ENCODE results near the gene UBR4.

Gene UBR4

DNA sequence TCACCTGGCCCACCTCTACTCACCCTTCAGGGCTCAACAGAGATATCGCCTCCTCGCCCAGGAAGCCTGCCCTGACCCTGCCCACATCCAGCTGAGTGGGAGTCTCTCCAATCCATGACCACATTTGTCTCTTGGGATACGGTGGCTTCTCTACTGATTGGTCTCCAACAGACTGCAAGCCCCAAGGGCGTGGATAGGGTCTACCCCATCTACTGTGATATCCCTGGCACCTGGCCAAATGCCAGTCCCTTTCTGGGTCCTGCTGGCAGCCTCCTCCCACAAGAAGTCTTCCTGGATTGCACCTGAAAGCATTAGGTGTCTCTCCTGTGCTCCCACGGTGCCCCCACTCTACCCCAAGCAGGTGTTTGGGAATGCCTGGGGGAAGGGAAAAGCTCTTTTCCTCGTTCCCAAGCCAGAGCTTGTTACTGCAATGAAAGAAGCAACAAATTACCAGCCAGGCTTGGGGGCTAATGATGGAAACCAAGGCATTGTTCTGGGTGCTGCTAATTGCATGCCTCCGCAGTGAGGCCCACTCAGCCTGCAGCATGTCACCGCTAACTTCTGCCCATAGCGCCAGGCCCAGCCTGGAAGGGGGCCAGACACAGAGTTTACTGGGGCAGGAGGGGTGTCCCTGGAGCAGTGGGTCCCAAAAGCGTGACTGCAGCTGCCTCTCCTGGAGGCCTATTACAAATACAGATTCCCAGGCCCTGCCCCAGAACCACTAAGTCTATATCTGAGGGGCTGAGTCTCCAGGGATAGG, 162.9 kb downstream of the UBR4 start:
- no peak for DNase-seq

DNA sequence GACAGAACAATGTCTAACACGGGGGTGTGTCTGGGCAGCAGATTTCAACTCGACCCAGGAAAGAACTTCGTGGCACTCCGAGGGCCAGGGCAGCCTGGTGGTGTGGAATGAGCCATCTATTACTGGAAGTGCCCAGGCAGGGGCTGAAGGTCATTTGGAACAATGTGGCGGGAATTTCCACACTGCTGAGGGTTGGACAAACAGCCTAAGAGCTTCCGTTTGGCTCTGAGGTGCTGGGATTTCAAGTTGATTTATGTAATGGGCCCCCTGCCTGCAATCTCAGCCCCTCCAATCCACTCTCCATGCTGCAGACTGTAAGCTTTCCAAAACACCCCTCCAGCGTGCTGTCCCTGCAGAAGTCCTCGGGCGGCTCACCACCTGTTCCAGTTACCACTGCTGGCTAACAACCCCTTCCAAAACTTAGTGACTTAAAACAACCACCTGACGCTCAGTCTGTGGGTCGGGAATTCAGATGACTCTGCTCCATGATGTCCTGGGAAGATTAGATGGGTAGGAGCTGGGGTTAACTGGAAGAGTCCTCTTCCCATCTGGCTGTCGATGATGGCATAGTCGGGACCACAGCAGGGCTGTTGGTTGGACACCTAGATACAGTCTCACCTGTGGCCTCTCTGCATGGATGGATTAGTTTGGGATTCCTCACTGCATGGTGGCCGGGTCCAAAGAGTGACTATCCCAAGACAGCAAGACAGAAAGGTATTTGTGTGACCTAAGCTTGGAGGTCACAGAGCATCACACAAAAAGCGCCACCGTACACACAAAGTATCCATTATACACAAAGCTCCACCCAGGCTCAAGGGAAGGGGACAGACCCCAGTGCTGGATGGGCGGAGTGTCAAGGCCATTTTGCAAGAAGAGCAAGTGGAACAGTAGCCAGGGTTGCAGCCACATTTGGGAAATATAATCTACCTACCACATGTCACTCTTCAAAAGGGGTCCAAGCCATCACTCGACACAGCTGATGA, 163.9 kb downstream of the UBR4 start:
- DNase-seq, result no peak

DNA sequence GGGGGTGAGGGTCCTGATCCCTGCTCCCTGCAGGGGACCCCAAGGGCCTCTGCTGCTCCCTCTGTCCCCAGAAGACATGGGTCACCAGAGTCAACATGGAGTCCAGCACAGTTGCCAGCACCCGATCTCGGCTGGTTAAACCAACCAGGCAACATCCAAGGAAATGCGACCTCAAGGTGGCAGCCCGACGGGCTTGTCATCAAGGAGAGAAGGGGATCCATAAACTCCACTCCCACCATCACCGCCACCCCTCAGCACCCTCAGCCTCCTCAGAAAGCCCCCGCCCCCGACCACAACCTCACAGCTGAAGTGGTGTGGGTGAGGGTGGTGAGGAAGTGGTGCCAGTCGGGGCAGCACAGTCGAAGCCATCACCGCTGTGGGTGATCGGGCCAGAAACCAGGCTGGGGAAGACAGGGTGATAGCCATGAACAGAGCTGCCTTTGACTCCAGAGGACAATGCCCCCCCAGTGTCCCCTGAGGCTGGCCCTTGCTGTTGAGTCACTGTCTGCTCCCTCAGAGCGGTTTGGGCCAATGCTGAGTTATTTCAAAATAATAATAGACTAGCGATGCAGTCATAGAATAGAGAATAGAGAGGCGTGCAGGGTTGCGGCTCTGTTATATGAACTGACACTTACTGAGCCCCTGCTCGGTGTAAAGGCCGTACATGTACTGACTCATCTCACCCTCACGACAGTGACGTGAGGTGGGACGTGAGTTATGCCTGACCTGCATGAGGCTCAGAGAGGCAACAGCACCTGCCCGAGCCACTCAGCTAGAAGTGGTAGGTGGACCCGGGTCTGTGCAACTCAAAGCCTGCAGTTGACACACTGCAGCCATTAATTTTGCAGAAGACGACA, 164.9 kb downstream of the UBR4 start:
- DNase-seq, result no peak

GRCh38 chr1:19044471-19044870, 165.6 kb downstream of the UBR4 start:
- DNase-seq, result no peak

DNA sequence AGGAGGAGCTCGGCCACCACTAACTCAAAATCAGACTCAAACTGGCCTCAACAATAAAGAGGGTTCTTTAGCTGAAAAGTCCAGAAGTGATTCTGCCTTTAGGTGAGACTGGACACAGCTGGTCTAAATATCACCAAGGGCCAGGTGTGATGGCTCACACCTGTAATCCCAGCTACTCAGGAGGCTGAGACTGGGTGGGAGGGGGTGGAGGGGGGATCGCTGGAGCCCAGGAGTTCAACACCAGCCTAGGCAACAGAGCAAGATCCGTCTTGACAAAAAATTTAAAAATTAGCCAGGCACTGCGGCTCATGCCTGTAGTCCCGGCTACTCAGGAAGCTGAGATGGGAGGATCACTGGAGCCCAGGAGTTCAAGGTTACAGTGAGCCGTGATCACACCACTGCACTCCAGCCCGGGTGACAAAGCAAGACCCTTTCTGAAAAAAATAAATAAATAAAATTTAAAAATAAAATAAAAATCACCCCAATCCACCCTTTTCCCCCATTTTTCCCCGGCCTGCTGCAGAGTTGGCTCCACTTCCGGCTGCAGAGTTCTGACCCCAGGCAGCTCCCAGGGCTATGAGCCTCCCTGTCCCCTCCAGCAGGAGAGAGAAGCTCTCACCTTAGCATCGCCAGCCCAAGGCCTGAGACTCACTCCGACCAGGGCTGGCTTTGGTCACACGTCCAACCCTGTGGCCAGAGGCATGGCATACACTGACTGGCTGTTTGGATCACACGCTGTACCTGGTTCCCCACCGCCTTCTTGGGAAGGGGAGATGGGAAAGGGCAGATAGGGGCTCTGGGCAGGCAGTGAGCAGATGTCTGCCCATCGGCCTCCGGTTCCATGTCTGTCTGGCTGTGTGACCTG, 166.3 kb downstream of the UBR4 start:
- DNase-seq, result no peak

DNA sequence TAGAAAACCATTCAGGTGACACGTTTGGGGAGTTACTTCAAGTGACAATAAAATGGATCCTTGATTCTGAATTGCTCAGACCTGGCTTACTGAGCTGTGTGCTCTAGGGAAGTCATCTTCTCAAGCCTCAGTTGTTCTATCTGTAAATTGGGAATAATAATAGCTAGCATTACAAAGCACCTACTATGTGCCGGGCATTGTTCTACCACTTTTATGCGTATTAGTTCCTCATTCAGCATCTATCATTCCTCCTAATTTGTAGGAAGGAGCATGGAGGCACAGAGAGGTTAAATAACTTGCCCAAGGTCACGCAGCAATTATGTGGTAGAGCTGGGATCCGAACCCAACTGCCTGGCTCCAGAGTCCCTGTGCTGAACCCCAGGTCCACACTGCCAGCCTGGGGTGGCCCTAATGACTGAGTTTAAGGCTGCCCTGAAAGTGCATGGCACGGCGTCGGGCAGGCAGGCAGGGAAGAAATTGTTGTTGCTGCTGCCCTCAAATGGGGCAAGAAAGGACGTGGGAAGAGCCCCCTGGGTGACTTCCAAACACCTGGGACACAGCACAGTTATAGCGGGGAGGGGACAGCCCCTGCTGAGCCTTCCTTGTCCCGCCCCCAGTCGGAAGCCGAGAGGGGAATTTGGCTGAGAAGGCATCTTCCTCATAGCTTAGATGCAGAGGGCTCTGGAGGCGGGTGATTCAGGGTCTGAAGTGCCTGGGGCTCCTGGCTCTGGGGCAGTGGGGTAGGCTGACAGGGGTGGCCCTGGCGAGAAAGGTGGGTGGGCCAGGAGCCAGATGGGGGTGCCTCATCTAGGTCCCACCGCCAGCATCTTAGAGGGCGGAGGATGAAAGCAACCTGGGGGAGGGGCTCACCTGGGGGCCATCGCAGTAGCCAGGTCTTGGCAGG, 167.1 kb downstream of the UBR4 start:
- no peak for DNase-seq

DNA sequence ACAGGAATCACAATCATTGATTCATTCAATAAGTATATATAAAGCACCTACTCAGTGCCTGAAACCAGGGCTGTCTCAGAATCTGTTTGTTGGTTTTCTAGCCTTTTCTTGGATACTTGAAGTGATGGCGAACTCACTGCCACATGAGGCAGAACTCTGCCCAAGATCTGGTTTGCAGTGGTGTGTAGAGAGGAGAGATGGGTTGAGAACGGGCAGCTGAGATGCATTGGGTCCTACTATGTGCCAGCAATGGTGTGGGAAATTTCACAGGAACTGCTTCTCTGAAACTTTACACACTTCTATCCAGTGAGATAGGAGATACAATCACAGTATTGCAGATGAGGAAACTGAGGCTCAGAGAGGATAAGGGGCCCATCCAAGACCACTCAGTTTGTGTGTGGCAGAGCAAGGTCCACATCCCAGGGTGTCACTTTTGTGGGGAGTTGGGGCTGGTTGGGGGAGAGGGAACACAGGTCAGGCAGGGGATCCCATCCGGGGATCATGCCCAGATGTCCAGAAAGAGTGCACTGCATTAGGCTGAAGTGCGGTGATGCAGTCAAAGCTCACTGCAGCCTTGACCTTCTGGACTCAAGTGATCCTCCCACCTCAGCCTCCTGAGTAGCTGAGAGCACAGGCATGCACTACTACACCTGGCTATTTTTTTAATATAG, 169.9 kb downstream of the UBR4 start:
- DNase-seq, result no peak

GRCh38 chr1:19038732-19039131, 171.3 kb downstream of the UBR4 start:
- no peak for DNase-seq

DNA sequence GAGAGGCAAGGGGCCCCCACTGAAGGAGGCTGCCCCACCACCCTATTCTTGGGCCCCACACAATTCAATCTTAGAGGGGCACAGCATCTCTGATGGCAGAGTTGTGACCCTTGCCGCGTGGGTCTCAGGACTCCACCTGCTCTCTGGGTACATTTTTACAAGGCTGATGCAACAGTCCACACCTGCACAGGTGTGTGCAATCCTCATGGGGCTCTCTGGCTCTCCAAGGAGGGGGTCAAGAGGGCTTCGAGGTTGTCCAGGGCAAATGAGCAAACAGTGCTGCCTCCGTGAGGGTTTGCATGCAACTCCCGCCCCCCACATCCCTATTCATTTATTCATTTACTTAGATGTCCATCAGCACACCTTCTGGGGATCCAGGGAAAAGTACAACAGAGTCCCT, 172.0 kb downstream of the UBR4 start:
- DNase-seq, result no peak

DNA sequence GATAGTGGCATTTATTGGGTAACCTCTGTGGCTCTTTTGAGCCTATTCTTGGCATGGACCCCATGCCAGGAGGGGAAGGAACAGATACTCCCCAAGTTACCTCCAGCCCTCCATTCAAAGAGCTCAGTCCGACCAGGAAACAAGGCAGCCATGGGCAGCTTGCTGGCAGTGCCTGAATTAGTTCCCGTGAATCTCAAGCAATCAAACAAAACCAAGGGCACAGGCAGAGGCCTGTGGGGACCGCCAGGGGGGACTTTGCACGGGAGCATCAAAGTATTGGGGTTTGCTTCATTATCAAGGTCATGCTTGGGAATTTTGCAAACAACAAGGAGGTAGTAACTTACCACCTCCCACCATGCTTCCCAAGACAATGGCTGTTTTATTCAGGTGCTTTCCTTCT, 172.4 kb downstream of the UBR4 start:
- DNase-seq, result no peak

DNA sequence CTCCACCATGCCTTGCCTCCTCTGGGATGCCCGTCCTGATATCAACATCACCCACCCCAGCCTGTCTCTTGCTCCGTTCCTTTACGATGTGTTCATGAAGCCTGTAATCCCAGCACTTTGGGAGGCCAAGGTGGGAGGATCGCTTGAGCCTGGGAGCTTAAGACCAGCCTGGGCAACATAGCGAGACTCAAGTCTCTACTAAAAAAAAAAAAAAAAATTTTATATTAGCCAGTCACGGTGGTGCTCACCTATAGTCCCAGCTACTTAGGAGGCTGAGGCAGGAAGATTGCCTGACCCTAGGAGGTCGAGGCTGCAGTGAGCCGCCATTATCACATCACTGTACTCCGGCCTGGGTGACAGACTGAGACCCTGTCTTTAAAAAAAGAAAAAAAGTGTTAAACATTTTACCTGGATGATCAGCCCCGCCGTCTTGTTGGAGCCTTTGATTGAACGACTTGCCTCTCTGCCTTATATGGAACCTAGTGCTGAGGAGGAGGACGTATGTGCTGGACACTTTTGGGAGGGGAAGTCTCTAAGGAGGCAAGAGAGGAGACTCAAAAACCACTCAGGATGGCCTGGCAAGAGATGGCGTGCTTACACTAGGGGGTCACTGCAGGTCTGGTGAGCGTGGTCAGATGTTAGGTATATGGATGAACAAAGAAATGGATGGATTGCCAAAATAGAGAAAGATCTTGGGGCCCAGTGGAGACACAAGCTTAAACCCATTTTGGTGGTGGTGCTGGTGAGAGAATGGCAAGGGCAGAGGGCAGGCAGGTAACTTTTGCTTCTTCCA, 173.1 kb downstream of the UBR4 start:
- no peak for DNase-seq

GRCh38 chr1:19036041-19036812, 173.8 kb downstream of the UBR4 start:
- no peak for DNase-seq

GRCh38 chr1:19035377-19036040, 174.6 kb downstream of the UBR4 start:
- no peak for DNase-seq

DNA sequence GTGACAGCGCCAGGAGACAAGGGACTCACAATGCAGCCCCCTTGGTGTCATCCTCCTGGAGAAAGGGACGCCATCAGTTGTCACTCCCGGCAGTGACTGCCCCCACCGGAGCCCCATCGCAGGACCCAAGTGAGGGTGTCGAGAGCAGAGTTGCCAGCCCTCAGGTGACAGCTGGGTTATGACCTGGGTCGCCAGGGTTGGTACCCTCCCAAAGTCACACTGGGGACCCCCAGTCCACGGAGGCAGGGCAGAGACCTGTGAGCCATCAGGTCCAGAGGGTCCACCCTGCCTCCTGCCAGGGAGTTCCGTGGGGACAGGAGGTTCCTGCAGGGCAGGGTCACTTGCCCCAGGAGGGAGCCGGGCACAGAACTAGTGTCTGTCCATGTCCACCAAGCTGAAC, 175.3 kb downstream of the UBR4 start:
- DNase-seq, result no peak

GRCh38 chr1:19033926-19034680, 176.0 kb downstream of the UBR4 start:
- no peak for DNase-seq

- no peak for DNase-seq
Observed at GRCh38 chr1:19033515-19033839, 176.6 kb downstream of the UBR4 start.

- DNase-seq, result no peak
Observed at GRCh38 chr1:19032701-19033514, 177.2 kb downstream of the UBR4 start.

Data from GF-D8 (cell line).